B cell (primary cell): ENCODE data around the gene ZCCHC7.

Source experiments
- EZH2 ChIP-seq: IDR thresholded peaks from 2 replicates; pipeline ENCODE4 v1.6.1; 2012; ENCODE audit warnings: borderline replicate concordance, low read depth, mild to moderate bottlenecking, moderate library complexity, low read length; ENCODE audit not compliant: insufficient read depth, poor library complexity, severe bottlenecking
- TF ChIP-seq, protein P1 (sequence below): fragments of 200-600 bp; IDR thresholded peaks from one replicate; pipeline ENCODE4 v1.8.0; 2022; ENCODE audit warnings: antibody characterized with exemption, mild to moderate bottlenecking

DNA sequence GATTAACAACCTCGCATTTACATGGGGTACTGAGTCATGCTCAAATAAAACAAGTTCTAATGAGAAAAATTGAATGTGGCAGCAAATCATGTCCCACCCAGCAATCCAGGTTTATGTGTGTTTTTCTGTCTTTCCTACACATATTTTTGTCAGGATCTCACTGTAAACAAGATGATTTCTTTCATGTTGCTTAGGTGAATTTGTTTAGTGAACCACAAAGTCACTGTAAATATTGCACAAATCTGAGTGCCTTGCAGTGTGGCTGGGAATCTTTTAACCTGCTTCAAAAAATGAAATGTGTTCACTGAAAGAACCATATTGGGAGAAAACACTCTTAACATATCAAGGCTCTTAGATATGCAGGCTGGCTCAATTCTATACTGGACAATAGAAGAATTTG is 23.1 kb upstream of the ZCCHC7 start:
- TF ChIP-seq, protein P1, sequence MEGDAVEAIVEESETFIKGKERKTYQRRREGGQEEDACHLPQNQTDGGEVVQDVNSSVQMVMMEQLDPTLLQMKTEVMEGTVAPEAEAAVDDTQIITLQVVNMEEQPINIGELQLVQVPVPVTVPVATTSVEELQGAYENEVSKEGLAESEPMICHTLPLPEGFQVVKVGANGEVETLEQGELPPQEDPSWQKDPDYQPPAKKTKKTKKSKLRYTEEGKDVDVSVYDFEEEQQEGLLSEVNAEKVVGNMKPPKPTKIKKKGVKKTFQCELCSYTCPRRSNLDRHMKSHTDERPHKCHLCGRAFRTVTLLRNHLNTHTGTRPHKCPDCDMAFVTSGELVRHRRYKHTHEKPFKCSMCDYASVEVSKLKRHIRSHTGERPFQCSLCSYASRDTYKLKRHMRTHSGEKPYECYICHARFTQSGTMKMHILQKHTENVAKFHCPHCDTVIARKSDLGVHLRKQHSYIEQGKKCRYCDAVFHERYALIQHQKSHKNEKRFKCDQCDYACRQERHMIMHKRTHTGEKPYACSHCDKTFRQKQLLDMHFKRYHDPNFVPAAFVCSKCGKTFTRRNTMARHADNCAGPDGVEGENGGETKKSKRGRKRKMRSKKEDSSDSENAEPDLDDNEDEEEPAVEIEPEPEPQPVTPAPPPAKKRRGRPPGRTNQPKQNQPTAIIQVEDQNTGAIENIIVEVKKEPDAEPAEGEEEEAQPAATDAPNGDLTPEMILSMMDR: no peak
- TF ChIP-seq EZH2: no peak
